HEK293 (cell line): ENCODE results near the gene MAP3K5.

Experiments used
- CTCF ChIP-seq: fragments of 450-650 bp; formaldehyde crosslinking; IDR thresholded peaks from 2 replicates; pipeline ENCODE4 v1.5.1; 2016; ENCODE audit warnings: missing biosample characterization, missing genetic modification characterization
- ELK4 ChIP-seq: IDR thresholded peaks from 2 replicates; pipeline ENCODE4 v1.6.1; 2011; ENCODE audit warnings: mild to moderate bottlenecking, low read depth, low read length, borderline replicate concordance
- MYNN ChIP-seq: fragments of 450-650 bp; formaldehyde crosslinking; IDR thresholded peaks from 2 replicates; pipeline ENCODE4 v1.5.1; 2016; ENCODE audit warnings: missing biosample characterization, missing genetic modification characterization, borderline replicate concordance
- RBAK ChIP-seq: fragments of 450-650 bp; formaldehyde crosslinking; IDR thresholded peaks from 2 replicates; pipeline ENCODE4 v1.5.1; 2016; ENCODE audit warnings: missing biosample characterization, missing genetic modification characterization
- ZBTB7A ChIP-seq: fragments of 450-650 bp; formaldehyde crosslinking; IDR thresholded peaks from 2 replicates; pipeline ENCODE4 v1.5.1; 2016; ENCODE audit warnings: low read depth, missing biosample characterization, missing genetic modification characterization
- ZNF146 ChIP-seq: fragments of 450-650 bp; formaldehyde crosslinking; IDR thresholded peaks from 2 replicates; pipeline ENCODE4 v1.5.1; 2016; ENCODE audit warnings: missing biosample characterization, missing genetic modification characterization
- ZNF510 ChIP-seq: fragments of 450-650 bp; formaldehyde crosslinking; IDR thresholded peaks from 2 replicates; pipeline ENCODE4 v1.5.1; 2018; ENCODE audit warnings: mild to moderate bottlenecking, missing genetic modification characterization, missing biosample characterization; ENCODE audit not compliant: insufficient replicate concordance
- ZNF596 ChIP-seq: fragments of 450-650 bp; IDR thresholded peaks from 2 replicates; pipeline ENCODE4 v1.5.0; 2018; ENCODE audit warnings: missing biosample characterization, mild to moderate bottlenecking, missing genetic modification characterization, moderate library complexity
- ZNF600 ChIP-seq: fragments of 450-650 bp; formaldehyde crosslinking; IDR thresholded peaks from 2 replicates; pipeline ENCODE4 v1.5.1; 2016; ENCODE audit warnings: missing biosample characterization, missing genetic modification characterization
- ZNF747 ChIP-seq: fragments of 450-650 bp; formaldehyde crosslinking; IDR thresholded peaks from 2 replicates; pipeline ENCODE4 v1.5.1; 2016; ENCODE audit warnings: missing biosample characterization, missing genetic modification characterization

GRCh38 chr6:136533487-136533886, 258.8 kb downstream of the MAP3K5 start:
- TF ChIP-seq CTCF: no peak
- TF ChIP-seq ZBTB7A (tag by site-specific recombination): no peak
- no peak for TF ChIP-seq RBAK (tag by site-specific recombination)
- TF ChIP-seq ELK4: no peak
- no peak for TF ChIP-seq ZNF146 (tag by site-specific recombination)
- TF ChIP-seq ZNF596: no peak
- TF ChIP-seq ZNF600: no peak
- TF ChIP-seq MYNN: no peak
- no peak for TF ChIP-seq ZNF510 (tag by site-specific recombination)
- no peak for TF ChIP-seq ZNF747 (tag by site-specific recombination)
